ENCODE measurements around the gene WNT2.

- TF ChIP-seq CTCF (IDR thresholded peaks at IDR 0.05) (no peak), POLR2A (IDR thresholded peaks at IDR 0.05) (no peak)
Observed at GRCh38 chr7:117273325-117273724, 49.5 kb downstream of the WNT2 start.

Data from body of pancreas (tissue), 4 donors.